ENCODE data around the gene TPSAB1.

The TPSAB1 gene

GRCh38 chr16:1288813-1289476 lies 48.4 kb downstream of the TPSAB1 start:
- peak; percentile 45 for DNase-seq

GRCh38 chr16:1289477-1289866 lies 49.0 kb downstream of the TPSAB1 start:
- DNase-seq, result no peak

- DNase-seq, result peak; percentile 52
Measured at GRCh38 chr16:1290063-1290501, 49.6 kb downstream of the TPSAB1 start.

- no peak for DNase-seq
Measured at GRCh38 chr16:1290860-1291575, 50.5 kb downstream of the TPSAB1 start.

- no peak for DNase-seq
Measured at GRCh38 chr16:1291576-1291974, 51.1 kb downstream of the TPSAB1 start.

Measured in hematopoietic multipotent progenitor cell treated with erythropoietin and hydrocortisone succinate and interleukin-3 and kit ligand, for 6 days (in vitro differentiated cells).